AG04450 (cell line): ENCODE measurements around the gene ZNF329. TPM values are rescaled to one million over a fixed set of nuclear protein-coding genes. Genes with fewer than 3 reads are reported as not detected.
"Not testable (repeated sequence)": the region's sequence is repeated elsewhere in the genome, so short reads cannot be mapped to it uniquely, and the experiment has no call there.

Experiments used
- CTCF ChIA-PET: fragments of 300-600, 350-600 bp; formaldehyde crosslinking; extraction: SDS; loops from one replicate; lab custom pipeline; 2022; ENCODE audit warnings: antibody characterized with exemption, inconsistent platforms; lab: Charles Lee
- POLR2A ChIA-PET: fragments of 350-600 bp; formaldehyde crosslinking; extraction: SDS; loops from one replicate; lab custom pipeline; 2021; ENCODE audit warnings: antibody characterized with exemption, inconsistent platforms; lab: Yijun Ruan, JAX
- DNase-seq: peaks from one replicate; pipeline ENCODE4 v3.0.0-alpha.2; 2011; ENCODE audit warnings: low read depth, low spot score
- H3K27ac ChIP-seq: one replicate; pipeline ENCODE4 v1.5.1; 2012; ENCODE audit warnings: low read depth, low read length, control low read depth
- H3K27me3 ChIP-seq: one replicate; pipeline ENCODE4 v1.6.0; 2012; ENCODE audit warnings: low read length; ENCODE audit not compliant: control insufficient read depth, insufficient read depth
- H3K4me3 ChIP-seq: 2 replicates; pipeline ENCODE4 v1.5.1; 2011; ENCODE audit warnings: mild to moderate bottlenecking, low read depth, low read length, control low read depth
- H3K9me3 ChIP-seq: 2 replicates; pipeline ENCODE4 v1.5.1; 2012; ENCODE audit warnings: low read length; ENCODE audit not compliant: control insufficient read depth, insufficient read depth
- polyA plus RNA-seq: library from polyadenylated mRNA; depleted of rRNA; stranded (reverse); fragments of >200 nt; gene quantifications from 2 replicates; pipeline ENCODE4 v1.2.3, GENCODE V29; 2011
- TF ChIP-seq, protein P1 (sequence below): IDR thresholded peaks from 2 replicates; pipeline ENCODE4 v1.5.1; 2011; ENCODE audit warnings: low read depth, low read length, control low read depth, inconsistent platforms

Gene ZNF329
- polyA plus RNA-seq, 1 experiment: 10.2 TPM

DNA sequence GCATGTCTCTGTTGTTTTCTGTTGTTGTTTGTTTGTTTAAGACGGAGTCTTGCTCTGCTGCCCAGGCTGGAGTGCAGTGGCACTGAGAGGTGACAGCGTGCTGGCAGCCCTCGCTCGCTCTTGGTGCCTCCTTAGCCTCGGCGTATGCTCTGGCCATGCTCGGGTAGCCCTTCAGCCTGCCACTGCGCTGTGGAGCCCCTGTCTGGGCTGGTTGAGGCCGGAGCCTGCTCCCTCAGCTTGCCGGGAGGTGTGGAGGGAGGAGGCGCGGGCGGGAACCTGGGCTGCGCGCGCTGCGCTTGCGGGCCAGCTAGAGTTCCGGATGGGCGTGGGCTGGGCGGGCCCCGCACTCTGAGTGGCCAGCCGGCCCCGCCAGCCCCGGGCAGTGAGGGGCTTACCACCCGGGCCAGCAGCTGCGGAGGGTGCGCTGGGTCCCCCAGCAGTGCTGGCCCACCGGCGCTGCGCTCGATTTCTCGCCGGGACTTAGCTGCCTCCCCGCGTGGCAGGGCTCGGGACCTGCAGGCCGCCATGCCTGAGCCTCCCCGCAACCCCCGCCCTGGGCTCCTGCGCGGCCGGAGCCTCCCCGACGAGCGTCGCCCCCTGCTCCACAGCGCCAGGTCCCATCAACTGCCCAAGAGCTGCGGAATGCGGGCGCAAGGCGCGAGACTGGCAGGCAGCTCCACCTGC lies 6.6 kb upstream of the ZNF329 start:
- no peak for DNase-seq
- no peak overlapping the region for H3K27ac ChIP-seq
- no peaks in the 10 kb centered on the region for H3K27me3 ChIP-seq
- TF ChIP-seq, protein P1, sequence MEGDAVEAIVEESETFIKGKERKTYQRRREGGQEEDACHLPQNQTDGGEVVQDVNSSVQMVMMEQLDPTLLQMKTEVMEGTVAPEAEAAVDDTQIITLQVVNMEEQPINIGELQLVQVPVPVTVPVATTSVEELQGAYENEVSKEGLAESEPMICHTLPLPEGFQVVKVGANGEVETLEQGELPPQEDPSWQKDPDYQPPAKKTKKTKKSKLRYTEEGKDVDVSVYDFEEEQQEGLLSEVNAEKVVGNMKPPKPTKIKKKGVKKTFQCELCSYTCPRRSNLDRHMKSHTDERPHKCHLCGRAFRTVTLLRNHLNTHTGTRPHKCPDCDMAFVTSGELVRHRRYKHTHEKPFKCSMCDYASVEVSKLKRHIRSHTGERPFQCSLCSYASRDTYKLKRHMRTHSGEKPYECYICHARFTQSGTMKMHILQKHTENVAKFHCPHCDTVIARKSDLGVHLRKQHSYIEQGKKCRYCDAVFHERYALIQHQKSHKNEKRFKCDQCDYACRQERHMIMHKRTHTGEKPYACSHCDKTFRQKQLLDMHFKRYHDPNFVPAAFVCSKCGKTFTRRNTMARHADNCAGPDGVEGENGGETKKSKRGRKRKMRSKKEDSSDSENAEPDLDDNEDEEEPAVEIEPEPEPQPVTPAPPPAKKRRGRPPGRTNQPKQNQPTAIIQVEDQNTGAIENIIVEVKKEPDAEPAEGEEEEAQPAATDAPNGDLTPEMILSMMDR: no peak
- POLR2A ChIA-PET: no interaction called here
- no peak overlapping the region for H3K4me3 ChIP-seq
- CTCF ChIA-PET: interaction anchor here (1.8 kb wide), 1 partner anchor 422 kb away, joined by 8 read pairs; no protein-coding TSS in a partner anchor
- peaks cover 75% of the 10 kb centered on the region for H3K9me3 ChIP-seq

DNA sequence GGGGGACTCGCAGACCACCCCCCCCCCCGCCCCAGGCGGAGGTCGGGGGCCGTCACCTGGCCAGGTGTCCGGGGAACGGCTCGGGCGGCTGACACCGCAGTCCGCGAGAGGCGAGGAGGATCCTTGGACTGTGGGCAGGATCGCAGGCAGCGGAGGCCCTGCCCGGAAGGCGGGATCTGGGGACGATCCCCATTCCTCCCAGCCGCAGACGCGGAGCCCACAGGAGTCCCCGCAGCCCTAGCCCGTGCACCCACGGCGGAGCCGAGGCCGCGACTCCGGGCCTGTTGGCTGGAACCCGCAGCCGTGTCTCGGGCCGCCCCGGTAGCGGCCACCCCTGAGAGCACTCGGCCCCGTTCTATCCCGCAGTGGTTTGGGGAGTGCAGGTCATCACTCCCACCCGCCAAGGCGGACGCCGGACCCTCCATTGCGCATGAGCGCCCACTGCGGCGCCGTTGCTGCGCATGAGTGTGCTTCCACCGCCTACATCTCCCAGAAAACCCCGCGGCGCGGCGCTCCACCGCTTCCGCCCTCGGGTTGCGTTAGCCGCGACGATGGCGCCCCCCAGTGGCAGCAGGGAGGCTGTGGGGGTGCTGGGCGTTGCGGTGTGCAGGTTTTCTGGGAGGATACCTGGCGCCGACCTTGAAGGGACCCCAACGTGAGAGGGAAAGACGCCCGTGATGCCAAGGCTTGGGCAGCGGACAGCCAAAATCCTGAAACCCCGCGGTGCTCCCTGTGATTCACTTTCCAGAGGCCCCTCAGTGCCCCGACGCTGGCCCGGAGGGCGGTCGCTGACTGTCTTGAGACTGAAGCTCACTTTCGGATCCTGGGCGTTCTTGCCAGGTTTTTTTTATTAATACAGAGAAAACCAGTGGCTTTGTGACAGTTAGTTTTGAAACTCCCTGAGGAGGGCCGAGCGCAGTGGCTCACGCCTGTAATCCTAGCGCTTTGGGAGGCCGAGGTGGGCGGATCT lies 4.4 kb upstream of the ZNF329 start:
- Histone ChIP-seq H3K4me3 (peak overlapping the region; percentile 81), H3K27me3 (no peaks in the 10 kb centered on the region), H3K9me3 (peaks cover 72% of the 10 kb centered on the region), H3K27ac (peak overlapping the region; percentile 61)
- ChIA-PET CTCF (interaction anchor here (0.5 to 2.0 kb wide), 10 partner anchors 56 to 772 kb away, joined by 3 to 8 read pairs (median 3); no protein-coding TSS in a partner anchor), POLR2A (interaction anchor here (1.4 kb wide), 1 partner anchor 28 kb away, joined by 4 read pairs; the partner anchor contains the start of gene ZNF274)
- TF ChIP-seq, protein P1: peak; percentile 95
- DNase-seq: peak; percentile 78

DNA sequence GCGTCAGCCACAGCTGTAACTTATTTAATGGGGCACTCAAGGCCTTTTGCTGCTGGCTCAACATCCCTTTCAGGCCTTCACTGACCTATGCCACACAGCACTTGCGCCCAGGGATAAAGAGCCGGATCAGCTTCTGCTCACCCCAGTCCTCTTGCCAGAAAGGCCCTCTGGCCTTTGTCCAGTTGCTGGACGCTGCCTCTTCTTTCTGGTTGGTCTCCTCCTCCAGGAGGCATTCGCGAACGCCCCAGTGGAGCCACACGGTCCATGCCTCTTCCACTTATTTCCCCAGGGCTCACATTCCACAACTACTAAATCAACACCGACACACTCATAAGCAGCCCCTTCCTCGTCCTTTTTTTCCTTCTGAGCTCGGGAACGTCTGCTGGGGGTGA lies 3.7 kb upstream of the ZNF329 start:
- Histone ChIP-seq H3K27ac (peak overlapping the region; percentile 61), H3K9me3 (peaks cover 65% of the 10 kb centered on the region), H3K27me3 (no peaks in the 10 kb centered on the region), H3K4me3 (peak overlapping the region; percentile 81)
- ChIA-PET CTCF (interaction anchor here (0.6 to 2.0 kb wide), 3 partner anchors 365 to 748 kb away, joined by 3 to 8 read pairs (median 5); no protein-coding TSS in a partner anchor), POLR2A (interaction anchor here (0.5 to 1.4 kb wide), 2 partner anchors 27 to 29 kb away, joined by 3 to 4 read pairs; partner anchors contain the start of gene ZNF274)
- no peak for DNase-seq
- TF ChIP-seq, protein P1: no peak

DNA sequence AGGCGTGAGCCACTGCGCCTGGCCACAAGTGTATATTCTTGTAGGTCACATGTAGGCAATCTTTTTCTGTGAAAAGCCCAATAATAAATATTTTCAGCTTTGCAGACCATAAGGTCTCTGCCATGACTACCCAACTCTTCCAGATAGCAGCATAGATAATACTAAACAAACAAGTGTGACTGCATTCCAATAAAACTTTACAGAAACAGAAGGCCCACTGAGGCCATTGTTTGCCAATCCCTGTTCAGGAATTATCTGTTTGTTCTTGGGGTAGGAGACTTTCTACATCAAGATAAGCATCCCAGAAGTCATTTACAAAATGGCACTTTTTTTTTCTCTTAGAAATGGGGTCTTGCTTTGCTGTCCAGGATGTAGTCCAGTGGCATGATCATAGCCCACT lies 2.8 kb upstream of the ZNF329 start:
- TF ChIP-seq, protein P1: no peak
- no peak overlapping the region for H3K4me3 ChIP-seq
- DNase-seq: no peak
- ChIA-PET POLR2A (interaction anchor here (1.4 kb wide), 1 partner anchor 30 kb away, joined by 4 read pairs; the partner anchor contains the start of gene ZNF274), CTCF (no interaction called here)
- H3K9me3 ChIP-seq: peaks cover 60% of the 10 kb centered on the region
- no peak overlapping the region for H3K27ac ChIP-seq
- H3K27me3 ChIP-seq: no peaks in the 10 kb centered on the region

DNA sequence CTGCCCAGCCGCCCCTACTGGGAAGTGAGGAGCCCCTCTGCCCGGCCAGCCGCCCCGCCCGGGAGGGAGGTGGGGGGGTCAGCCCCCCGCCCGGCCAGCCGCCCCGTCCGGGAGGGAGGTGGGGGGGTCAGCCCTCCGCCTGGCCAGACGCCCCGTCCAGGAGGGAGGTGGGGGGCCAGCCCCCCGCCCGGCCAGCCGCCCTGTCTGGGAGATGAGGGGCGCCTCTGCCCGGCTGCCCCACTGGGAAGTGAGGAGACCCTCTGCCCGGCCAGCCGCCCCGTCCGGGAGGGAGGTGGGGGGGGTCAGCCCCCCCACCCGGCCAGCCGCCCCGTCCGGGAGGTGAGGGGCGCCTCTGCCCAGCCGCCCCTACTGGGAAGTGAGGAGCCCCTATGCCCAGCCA lies 3.1 kb downstream of the ZNF329 start:
- H3K4me3 ChIP-seq, DNase-seq, H3K27me3 ChIP-seq, POLR2A ChIA-PET, CTCF ChIA-PET, H3K27ac ChIP-seq: not testable (repeated sequence)
- peaks cover 51% of the 10 kb centered on the region for H3K9me3 ChIP-seq
